ENCODE results near the gene MARS1.

DNA sequence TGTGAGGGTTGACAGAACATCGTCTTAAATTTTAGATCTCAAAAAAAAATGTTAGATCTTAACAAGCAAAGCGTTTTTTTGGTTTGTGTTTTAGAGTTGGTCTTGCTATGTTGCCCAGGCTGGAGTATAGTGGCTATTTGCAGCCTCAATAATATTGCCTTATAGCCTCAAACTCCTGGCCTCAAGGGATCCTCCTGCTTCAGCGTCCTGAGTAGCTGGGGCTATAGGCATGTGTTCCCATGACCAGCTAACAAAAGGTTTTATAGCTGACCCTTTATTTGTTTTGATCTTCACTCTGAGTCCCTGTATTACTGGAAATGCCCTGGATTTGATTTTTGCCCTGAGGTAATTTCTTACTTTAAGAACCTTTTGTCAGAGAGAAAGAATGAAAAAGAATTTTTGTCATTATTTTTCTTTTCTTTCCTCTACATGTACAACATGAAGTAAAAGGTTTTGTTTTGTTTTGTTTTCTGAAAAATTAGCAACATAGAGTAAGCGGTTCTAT lies 48.1 kb upstream of the MARS1 start:
- TF ChIP-seq, protein P1, sequence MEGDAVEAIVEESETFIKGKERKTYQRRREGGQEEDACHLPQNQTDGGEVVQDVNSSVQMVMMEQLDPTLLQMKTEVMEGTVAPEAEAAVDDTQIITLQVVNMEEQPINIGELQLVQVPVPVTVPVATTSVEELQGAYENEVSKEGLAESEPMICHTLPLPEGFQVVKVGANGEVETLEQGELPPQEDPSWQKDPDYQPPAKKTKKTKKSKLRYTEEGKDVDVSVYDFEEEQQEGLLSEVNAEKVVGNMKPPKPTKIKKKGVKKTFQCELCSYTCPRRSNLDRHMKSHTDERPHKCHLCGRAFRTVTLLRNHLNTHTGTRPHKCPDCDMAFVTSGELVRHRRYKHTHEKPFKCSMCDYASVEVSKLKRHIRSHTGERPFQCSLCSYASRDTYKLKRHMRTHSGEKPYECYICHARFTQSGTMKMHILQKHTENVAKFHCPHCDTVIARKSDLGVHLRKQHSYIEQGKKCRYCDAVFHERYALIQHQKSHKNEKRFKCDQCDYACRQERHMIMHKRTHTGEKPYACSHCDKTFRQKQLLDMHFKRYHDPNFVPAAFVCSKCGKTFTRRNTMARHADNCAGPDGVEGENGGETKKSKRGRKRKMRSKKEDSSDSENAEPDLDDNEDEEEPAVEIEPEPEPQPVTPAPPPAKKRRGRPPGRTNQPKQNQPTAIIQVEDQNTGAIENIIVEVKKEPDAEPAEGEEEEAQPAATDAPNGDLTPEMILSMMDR (conservative IDR thresholded peaks at IDR 0.05 in 1 of 2, IDR thresholded peaks at IDR 0.05 in 1 of 2; ENCODE audit: low read depth in 1 of 2, low read length in 2 of 2), result no peak
- TF ChIP-seq EZH2 (IDR thresholded peaks at IDR 0.05; ENCODE audit: low read length, missing control alignments), result no peak
